Amniotic stem cell (primary cell): ENCODE measurements around the gene ARHGAP25.

Experiments
- DNase-seq: peaks from one replicate; lab custom pipeline; 2025; lab: John Stamatoyannopoulos, UW

The ARHGAP25 gene

GRCh38 chr2:68767996-68768395, 33.4 kb downstream of the ARHGAP25 start:
- DNase-seq = no peak

- DNase-seq = no peak
These were observed 33.9 kb downstream of the ARHGAP25 start for GRCh38 chr2:68768461-68768860.

GRCh38 chr2:68768951-68769350, 34.3 kb downstream of the ARHGAP25 start:
- no peak for DNase-seq

GRCh38 chr2:68769586-68770270, 35.1 kb downstream of the ARHGAP25 start:
- no peak for DNase-seq

GRCh38 chr2:68770271-68771111, 35.9 kb downstream of the ARHGAP25 start:
- DNase-seq = no peak

GRCh38 chr2:68771211-68771751, 36.7 kb downstream of the ARHGAP25 start:
- DNase-seq = no peak

- no peak for DNase-seq
These were observed 37.5 kb downstream of the ARHGAP25 start for GRCh38 chr2:68772109-68772508.

GRCh38 chr2:68774569-68775271, 40.1 kb downstream of the ARHGAP25 start:
- no peak for DNase-seq

GRCh38 chr2:68775272-68775842, 40.7 kb downstream of the ARHGAP25 start:
- no peak for DNase-seq

GRCh38 chr2:68776124-68776523, 41.5 kb downstream of the ARHGAP25 start:
- no peak for DNase-seq

GRCh38 chr2:68779595-68779994, 45.0 kb downstream of the ARHGAP25 start:
- no peak for DNase-seq

- no peak for DNase-seq
These were observed 49.6 kb downstream of the ARHGAP25 start for GRCh38 chr2:68784188-68784587.

- DNase-seq = no peak
These were observed 50.3 kb downstream of the ARHGAP25 start for GRCh38 chr2:68784915-68785314.

- no peak for DNase-seq
These were observed 52.7 kb downstream of the ARHGAP25 start for GRCh38 chr2:68787356-68787755.

GRCh38 chr2:68789603-68790002, 55.0 kb downstream of the ARHGAP25 start:
- DNase-seq = no peak

GRCh38 chr2:68790600-68790999, 56.0 kb downstream of the ARHGAP25 start:
- DNase-seq = no peak

GRCh38 chr2:68791914-68792313, 57.3 kb downstream of the ARHGAP25 start:
- DNase-seq = no peak

- no peak for DNase-seq
These were observed 58.1 kb downstream of the ARHGAP25 start for GRCh38 chr2:68792751-68793150.

GRCh38 chr2:68796295-68796905, 61.8 kb downstream of the ARHGAP25 start:
- no peak for DNase-seq

GRCh38 chr2:68798569-68798968, 64.0 kb downstream of the ARHGAP25 start:
- no peak for DNase-seq

GRCh38 chr2:68799140-68800026, 64.8 kb downstream of the ARHGAP25 start:
- DNase-seq = no peak
